Measurements from ENCODE around the gene SRPX.

SRPX gene

DNA sequence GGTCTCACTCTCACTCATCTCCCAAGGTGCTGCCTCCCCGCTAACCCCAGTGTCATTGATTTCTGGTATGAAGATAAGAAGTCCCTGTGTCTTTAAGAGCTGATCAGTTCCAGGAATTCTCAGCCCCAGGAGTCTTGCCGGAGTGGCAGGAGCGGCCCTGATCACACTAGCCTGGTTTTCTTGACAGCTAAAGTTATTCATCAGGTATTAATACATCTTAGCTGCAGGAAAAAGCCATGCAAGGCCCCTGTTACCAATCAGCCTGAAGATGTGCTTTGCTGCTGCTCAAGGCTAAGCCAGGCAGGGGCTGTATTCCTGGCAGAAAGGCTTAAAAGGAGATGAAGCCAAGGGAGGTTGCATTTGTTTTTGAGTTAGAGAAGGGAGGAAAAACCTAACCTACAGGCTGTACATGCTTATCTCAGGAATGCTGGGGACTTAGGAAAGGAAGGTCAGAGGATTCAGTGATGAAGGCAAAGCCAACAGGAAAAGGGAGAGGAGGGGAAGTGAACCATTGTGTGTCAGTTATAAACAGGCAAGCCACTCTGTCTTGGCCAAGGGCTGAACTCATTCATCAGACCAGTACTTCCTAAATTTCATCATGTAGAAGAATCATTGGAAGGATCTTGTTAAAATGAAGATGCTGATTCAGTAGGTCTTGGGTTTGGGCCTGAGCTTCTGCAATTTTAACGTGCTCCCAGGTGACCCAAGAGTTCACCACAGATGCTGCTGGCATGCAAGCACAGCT lies 8.6 kb downstream of the SRPX start:
- no peak for FAIRE-seq

DNA sequence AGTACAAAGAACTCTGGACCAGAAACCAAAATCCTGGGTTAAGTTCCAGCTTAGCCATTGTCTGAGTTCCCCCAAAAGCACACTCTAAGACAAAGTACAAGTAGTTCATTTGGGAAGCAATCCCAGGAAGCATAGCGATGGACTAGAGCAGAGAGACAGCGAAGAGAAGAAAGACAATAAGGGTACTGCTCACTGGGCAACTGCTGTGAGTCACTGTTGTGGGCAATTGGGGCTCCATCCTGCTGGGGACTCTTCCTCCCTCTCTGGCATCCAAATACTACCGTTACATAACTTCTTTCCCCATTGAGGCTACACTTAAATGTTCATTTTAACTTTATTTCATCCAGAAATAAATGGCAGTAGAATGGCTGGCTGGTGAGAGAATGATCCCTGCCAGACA lies 14.1 kb downstream of the SRPX start:
- no peak for FAIRE-seq

DNA sequence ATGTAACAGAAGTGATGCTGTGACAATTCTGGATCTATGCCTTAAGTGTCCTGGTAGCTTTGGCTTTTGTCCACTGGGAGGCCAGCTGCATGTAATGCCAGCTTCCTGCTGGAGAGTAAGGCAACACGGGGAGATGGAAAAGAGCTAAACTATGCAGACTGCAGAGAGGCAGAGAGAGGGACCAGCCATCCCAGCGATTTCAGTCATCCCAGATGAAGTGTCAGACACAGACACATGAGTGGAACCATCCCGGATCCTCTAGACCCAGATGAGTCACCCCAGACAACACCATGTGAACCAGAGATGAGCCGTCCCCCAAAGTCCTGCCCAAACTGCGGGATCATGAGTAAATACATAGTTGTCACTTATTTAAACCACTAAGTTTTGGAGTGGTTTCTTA lies 14.6 kb downstream of the SRPX start:
- no peak for FAIRE-seq

DNA sequence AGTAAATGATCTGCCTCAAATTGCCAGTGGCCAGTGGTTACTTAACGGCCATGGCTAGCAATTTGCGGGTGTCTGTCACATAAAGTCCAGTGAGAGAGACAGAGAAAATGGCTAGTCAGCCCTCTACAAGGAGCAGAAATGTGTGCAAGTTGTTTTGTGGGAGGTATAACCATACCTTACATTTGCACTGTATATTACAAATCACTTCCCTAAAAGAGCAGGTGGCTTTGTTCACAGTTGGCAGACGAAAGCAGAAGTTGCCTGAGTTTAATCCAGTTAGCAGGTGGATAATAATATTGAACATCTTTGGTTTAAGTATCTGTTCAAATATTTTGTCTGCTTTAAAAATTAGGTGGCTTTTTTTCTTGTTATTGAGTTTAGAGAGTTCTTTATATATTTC lies 15.6 kb downstream of the SRPX start:
- no peak for FAIRE-seq

DNA sequence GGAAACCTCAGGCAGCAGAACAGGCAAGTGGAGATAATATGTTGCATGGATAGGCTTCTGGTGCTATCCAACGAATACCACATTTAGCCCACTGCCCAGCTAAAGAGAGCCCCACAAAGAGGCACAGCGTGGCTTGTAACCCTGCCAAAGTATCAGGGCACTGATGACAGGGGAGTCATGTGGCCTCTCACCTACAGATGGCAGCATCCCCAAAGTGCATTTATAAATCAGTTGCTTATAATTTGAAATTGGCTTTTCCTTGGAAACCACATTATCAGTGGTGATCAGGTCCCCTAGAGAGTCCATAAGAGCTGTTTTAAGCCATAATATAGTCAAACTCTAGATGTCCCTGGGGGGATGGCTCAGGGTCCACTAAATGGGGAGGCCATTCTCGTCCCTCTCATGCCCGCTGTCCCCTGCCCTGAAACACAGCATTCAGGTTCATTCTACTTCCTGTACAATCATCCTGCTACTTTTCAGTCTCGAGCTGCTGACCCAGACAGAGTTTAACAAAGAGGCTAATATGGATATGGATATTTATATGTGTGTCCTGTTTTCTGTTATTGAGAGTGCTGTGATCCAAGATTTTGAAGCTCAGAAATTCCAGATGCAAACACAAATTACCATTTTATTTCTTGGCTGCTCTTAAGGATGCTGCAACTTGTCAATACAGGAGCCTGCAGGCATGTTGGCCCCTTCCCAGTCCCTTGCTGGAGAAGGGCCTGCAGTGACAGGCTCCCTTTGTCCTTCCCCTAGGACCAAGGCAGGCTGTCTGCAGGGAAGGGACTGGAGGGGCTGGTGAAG lies 28.5 kb downstream of the SRPX start:
- no peak for FAIRE-seq

DNA sequence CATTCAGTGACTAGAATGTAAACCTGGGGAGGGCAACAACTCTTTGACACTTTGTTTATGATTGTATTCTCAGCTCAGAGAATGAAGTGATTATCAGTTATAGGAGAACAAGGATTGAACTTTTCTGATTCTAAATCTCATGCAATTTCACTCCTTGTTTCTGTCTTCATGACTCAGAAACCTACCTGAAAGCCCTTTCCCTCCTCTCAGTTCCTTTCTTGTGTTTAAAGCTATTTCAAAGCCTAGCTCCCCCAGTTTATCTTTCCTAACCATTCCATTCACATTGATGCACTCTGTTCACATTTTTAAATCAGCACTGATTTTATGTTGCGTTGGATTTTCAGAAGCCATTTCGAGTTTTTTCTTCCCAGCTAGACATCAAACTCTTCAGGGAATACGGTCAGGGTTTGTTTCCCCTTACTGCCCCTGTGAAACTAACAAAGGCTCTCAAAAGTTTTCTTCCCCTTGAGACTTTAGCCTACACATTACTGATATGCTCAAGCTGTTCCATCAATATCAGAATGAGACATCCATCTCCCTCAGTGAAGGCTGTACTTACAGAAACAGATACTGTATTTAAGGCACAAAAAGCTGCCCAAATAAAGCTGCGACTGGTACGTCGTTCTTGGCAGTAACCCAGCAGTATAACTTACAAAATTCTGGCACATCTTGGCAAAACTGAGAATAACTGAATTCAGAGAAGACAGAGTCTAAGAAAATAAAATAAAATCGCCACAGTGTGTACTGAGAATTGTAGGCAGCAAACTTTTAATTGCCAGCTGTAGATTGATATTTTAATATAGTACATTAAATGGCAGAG lies 31.0 kb downstream of the SRPX start:
- FAIRE-seq: no peak

DNA sequence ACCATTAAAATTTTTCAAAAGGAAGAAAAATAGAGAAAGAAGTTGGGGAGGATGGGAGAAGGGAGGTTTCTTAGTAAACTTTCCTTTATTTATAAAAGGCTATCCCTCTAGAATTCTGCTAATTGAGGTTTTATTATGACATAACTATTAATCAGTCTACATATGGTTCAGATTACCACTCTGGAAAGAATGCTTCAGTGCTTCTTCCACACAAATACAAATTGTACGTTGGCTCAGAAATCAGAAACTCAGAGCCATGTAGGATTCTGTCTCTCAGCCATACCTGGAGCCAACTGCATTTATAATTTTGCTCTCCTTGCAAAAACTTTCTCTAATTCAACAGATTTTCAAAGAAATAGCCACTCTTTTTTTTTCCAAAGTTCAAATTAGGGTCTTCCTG lies 37.1 kb downstream of the SRPX start:
- no peak for FAIRE-seq

DNA sequence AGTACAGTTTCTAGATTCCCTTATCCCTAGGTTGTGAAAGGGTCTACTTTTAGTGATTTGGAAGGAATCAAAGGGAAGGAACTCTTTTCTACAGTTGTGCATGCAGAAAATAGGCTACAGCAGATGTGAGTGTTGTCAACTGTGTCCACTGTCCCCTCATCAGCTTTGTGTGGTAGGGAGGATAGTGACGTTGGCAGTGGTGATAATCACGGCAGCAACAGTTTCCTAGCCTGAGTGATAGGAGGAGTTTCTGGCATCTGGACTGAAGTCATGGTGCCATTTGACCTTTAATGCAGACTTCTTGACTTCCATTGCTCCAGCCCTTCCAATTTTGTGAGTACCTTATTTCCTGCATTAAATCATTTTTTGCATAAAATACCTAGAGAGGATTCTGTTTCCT lies 39.3 kb downstream of the SRPX start:
- no peak for FAIRE-seq

DNA sequence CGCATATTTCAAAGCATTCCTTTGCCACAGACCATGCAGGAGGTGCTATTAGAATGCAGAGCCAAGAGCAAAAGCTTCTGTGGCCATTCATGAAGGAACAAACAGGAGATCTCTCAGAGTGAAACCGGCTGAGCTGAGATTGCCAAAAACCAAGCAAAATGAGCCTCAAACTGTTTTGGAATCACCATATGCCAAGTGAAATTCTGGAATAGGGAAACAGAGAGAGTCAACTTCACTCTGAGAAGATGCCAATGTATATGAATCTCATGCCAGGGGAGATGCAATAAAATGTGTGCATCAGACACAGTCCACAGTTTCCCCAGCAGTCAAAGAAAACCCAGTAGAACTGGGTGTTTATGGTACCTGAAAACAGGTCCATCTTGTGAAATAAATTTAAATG lies 42.3 kb downstream of the SRPX start:
- FAIRE-seq: no peak

DNA sequence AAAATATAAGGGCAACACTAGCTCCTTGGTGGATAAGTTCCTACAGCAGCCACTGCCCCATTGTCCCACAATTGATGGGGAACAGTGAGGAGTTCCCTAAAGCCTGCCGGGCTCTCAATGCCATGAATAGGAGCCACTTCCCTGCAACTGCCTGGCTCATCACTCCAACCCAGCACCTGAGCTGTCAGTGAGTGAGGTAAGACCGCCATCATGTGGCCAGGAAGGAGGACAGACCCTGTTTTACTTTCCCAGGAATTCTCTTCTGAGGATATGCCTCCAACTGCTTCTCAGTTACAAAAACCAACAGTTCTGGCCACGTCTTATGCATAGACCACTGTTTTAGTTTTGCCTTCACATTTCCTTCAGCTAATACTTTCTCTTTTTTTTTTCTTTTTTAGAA lies 45.5 kb downstream of the SRPX start:
- FAIRE-seq: peak; percentile 89

DNA sequence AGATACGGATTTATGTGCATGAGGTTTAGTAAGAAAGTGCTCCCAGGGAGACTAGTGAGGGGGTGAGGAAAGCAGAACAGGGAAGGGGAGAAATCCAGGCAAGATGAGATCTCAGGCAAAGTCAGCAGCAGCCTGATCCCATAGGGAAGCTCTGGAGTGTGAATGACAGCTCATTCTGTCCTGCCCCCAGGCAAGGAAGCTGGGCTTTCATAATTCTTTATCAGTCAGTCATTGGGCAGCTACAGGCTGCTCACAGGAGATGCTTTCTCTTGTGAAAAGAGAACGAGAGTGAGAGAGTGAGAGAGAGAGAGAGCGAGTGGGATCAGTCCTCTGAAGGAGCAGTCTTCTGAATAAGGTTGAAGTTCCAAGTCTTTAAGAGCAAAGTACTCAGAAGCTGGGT lies 48.1 kb downstream of the SRPX start:
- no peak for FAIRE-seq

DNA sequence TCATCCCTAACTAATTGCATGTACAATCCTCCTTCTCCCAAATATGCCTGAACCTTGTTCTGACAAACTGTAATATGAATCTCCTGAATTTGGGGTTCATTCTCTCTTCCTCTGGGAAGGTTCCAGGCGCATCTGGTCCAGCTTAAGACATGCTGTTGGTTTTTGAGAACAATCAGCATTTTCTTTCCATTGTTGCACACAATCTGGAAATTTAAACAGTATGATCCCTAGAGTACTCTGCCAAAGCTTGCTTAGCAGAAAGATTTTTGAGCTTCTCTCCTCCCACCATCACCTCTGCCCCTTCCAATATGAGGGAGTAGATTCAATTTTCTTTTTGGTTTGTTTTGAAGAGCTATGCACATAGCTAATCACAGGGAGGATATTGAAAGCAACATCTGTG lies 50.1 kb downstream of the SRPX start:
- no peak for FAIRE-seq

DNA sequence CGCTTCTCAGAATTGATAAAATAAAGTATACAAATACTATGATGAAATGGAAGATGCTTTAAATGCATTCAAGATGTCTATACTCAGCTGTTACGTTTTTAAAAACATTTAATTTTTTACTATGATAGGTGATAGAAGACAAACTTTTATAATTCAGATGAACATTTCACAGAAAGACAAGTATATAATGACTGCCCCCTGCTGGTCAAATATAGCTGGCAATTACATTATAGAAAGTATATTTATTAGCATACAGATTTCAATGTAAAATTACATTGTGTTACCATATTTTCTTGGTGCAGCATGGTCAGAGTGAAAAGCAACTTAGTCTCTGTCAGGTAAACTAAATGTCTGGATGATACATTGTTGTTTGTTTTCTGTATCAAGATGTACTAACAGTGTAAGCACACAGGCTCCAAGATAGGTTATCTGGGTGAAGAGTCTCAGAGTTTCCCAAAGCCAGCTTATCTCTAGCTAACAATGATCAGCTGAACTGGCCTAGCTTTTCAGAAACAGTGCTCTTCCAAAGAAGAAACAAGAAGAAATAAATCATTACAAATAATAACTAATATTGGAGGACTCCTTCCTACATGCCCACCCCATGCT lies 54.1 kb downstream of the SRPX start:
- FAIRE-seq: peak; percentile 90

DNA sequence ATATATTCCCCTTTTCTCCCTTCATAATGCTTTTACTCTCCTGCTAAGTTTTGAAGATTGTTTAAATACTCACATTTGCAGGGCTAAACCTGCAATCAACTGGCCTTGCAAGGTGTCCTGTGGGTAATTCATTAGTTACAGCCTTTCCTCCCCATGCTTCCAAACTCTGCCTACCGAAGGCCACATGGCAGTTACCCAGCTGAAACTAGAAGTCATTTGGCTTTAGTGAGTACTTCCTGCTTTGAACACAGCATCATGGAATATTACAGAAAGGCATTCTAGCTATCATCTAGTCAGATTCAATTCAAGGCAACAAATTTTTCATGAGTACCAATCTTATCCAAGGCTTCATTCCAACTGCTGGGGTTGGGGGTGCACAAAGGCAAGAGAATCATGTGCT lies 55.6 kb downstream of the SRPX start:
- no peak for FAIRE-seq

DNA sequence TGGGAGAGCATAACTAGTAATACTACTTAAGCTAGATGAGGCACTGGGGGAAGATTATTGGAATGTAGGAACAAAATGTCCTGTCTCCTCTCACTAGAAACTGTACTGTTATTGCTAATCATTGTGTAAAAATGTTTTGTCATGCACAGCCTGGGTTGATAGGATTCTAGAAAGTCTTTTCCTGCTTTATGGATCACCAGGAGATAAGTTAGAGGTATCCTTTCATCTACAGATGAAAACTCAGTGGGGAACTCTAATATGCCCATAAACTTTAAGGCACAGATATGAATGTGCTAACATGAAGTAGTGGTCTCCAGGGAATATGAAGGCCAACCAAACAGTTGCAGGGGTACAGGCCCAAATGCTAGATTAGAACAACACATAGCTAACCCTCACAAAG lies 57.5 kb downstream of the SRPX start:
- FAIRE-seq: no peak

DNA sequence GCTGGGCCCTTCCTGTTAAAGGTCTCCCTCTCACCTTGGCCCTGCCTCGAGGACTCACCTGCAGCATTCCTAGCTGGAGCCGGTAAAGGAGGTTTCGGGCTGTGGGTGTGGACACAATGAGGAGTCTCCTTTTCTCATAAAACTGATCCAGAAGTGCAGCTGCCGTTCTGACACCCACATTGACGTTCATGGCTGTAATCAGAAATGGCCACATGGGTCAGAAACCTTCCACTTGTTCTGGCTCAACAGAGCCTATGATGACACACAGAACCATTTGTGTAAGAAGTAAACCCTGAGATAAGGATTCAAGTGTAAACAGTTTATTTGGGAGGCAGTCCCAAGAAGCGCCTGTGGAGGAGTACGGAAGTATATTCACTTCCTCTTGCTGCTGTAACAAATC lies 63.8 kb downstream of the SRPX start:
- FAIRE-seq: no peak

DNA sequence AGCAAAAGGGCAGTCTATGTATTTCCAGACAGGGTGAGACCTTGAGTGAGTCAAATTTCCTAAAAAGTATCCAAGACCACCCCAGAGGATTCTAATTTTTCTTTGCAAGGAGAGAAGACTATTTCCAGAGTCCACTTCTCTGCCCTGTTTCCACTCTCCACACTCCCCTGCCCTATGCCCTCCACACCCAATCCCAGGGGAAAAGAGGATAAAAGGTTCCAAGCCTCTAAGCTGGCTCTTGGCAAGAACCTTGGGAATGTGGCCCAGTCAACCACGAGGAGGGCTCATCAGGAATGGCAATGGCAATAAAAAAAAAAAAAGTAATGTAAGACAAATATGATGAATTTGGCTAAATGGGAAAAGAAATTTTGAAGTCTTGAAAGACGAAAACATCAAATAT lies 65.9 kb downstream of the SRPX start:
- no peak for FAIRE-seq

DNA sequence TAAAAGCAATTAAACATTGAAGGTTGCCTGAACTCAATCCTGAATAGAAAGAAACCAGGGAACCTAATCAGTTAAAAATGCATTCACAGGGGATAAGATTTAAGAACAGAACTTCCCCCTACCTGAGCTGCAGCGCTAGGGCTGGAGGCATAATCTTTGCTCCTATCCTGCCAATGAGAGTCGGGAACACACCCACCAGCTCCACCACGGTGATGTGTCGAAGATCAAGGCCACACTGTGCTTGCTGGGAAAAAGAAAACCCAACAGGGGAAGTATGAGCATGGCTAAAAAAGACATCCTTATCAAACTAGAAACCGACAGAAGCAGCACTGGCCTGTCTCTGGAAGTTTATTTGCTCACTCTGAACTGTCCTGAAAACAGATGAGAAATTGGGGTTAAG lies 66.3 kb downstream of the SRPX start:
- FAIRE-seq: no peak

DNA sequence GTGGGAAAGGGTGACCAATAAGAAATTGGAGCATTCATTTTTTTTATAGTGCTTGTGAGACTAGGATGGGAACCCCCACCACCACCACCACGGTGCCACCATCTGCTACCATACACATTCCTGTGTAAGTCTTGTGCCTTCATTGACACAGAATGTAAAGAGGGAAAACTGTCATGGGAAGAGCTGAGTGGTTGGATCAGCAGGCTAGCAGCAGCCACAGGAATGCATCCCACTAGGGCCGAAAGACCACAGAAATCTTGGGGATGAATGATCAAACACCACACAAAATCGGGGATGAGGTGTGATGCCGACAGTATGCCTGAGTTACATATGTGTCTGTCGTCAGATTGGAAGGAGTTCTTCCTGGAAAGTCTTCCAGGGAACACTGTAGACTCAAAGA lies 69.2 kb downstream of the SRPX start:
- FAIRE-seq: no peak

DNA sequence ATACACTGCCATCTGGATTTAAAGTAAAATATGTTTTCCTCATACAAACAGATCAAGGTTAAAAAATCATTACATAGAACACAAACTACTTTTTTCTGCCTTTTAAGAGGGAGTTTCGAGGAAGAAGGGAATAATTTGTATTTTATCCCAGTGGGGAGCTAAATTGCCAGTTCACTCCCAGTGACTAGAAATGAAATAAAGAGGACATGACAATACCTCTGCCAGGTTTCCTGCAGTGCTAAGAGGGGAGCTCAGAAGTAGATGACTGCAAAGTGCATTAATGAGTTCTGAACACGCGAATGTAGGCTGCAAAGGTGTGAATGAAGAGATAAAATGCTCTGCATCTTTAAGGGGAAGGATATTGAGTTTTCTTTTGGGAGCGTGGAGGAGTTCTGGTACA lies 69.7 kb downstream of the SRPX start:
- no peak for FAIRE-seq

DNA sequence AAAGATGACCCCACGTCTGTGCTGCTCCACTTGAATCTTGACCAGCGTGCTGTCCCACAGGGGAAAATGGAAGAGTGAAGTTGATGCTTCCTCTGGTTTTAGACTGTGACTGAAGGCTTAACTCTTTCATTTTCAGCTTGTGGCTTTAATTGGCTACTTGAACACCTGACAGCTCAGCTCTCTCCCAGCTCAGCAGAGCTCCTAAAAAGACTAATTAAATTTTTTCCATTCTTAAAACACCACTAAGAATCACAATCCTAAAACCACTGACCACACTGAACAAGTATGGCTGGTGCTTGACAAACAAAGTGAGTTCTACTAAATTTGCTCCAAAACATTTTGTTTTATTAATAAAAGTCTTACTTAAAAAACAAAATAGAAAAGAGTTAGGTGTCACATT lies 71.7 kb downstream of the SRPX start:
- FAIRE-seq: no peak

DNA sequence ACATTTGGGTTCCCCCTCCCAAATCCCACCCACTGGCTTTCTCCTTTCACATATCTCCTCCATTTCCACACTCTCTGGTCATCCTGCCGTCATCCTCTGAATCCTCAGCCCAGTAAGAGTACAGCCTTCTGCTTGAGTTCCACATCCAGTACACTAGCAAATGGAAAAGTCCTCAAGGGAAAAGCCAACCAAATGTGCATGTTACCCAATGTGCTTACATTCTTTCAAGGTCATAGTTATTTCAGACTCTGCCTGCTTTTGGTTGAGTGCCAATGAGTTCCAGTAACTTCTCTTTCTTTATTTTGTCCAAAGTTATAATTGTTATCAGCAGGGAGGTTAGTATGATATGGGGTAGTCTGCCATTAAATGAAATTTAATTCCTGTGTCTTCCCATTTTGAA lies 78.1 kb downstream of the SRPX start:
- no peak for FAIRE-seq

DNA sequence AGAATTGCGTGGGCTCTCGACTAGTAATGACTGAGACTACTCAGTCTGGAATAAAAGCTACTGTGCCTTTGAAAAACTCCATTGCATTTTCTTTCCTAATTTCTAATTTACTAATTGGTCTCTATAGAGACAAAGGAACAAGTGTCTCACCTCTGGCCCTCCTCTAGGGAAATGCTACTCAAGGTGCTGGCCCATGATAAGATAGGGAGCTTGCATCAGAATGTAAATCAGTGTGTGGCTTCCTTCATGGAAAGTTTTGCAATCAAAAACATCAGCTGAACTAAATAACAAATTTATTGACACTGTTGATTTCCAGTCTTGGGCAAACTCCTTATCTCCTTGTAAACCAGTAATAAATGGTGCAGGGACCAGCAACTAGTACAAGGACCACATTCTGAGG lies 81.8 kb downstream of the SRPX start:
- no peak for FAIRE-seq
